Activated CD8-positive, alpha-beta memory T cell treated with anti-CD3 and anti-CD28 coated beads, Interleukin-2, amount 50 U/mL, for 1 hour (primary cell): ENCODE results near the gene NARF.

Experiments
- DNase-seq: peaks from one replicate; pipeline ENCODE4 v3.0.0-alpha.2; 2020; ENCODE audit errors: extremely low read depth

Gene NARF

GRCh38 chr17:82433560-82434215, 24.9 kb upstream of the NARF start:
- DNase-seq, result no peak

DNA sequence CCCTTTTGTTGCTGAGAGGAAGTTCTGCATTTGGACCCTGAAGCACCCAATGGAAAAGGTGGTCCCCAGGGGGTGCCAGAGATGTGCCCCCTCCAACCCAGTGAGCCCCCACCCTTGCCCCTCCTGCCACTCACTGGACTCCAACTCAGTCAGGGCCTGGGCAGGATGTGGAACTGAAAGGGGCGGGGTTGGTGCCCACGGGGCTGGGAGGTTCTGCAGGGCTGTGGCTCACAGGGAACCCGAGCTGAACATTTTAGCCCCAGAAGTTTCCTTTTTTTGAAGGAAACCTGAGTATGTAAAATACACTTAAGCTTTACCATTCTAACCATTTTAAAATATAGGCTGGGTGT, 24.4 kb upstream of the NARF start:
- no peak for DNase-seq

DNA sequence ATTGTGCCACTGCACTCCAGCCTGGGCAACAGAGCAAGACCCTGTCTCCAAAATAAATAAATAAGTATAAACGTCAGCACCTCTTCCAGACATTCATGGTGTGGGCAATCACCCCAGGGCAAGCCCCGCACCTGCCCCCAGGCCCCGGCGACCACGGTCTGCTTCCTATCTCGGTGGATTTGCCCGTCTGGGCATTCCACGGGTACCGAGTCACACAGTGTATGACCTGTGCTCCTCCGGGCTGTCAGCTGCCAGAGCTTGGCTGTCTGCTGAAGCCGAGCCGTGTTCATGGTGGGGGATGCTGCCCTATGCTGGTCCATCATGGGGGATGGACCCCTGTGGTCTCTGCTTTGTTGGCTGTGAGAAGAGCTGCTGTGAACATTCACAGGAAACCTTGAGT, 23.4 kb upstream of the NARF start:
- DNase-seq, result no peak

- DNase-seq, result no peak
Observed at GRCh38 chr17:82435601-82436583, 22.6 kb upstream of the NARF start.

GRCh38 chr17:82436601-82437324, 21.8 kb upstream of the NARF start:
- no peak for DNase-seq

DNA sequence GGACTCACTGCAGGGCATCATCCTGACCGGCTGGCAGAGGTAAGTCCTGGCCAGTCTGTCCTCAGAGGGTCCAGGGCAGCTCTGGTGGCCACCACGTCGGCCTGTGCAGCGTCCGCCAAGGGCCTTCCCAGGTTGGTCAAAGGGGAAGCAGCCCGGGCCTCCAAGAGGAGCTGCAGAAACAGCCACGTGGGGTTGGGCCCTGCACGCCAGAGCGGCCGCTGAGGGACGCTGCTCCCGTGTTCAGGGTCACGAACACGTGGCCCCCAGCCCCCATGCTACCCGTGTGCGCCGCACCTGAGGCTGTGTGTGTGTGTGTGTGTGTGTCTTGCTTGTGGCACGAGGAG, 21.2 kb upstream of the NARF start:
- no peak for DNase-seq

- no peak for DNase-seq
Observed at GRCh38 chr17:82438401-82439193, 19.9 kb upstream of the NARF start.

- no peak for DNase-seq
Observed at GRCh38 chr17:82439194-82439828, 19.2 kb upstream of the NARF start.

GRCh38 chr17:82439829-82440365, 18.6 kb upstream of the NARF start:
- no peak for DNase-seq

GRCh38 chr17:82440469-82440981, 18.0 kb upstream of the NARF start:
- DNase-seq, result no peak

GRCh38 chr17:82440991-82441627, 17.4 kb upstream of the NARF start:
- no peak for DNase-seq

DNA sequence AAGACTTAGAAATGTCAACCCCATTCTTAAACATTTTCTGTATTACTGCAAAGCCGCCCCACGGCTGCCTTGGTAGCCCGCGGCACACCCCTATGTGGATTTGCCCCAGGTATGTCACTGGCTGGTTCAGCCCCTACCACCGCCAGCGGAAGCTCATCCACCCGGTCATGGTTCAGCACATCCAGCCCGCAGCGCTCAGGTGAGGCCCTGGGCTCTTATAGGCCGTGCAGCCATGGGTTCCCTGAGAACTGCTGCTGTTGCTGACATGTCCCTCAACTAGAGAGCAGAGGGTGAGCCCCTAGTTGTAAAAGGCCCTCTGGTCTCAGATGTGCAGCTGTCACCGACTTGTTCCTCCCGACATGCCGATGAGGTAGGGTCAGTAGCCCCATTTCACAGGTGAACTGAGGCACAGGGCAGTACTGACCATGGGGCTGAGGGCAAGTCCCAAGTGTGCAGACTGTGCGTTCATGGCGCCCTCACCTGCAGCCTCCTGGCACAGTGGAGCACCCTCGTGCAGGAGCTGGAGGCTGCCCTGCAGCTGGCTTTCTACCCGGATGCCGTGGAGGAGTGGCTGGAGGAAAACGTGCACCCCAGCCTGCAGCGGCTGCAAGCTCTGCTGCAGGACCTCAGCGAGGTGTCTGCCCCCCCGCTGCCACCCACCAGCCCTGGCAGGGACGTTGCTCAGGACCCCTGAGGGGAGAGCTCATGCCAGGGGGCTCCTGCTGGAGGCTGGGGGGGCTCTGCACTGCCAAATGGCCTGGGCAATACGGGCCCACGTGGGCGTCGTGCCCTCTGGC, 16.7 kb upstream of the NARF start:
- no peak for DNase-seq

GRCh38 chr17:82442643-82443464, 15.7 kb upstream of the NARF start:
- no peak for DNase-seq

DNA sequence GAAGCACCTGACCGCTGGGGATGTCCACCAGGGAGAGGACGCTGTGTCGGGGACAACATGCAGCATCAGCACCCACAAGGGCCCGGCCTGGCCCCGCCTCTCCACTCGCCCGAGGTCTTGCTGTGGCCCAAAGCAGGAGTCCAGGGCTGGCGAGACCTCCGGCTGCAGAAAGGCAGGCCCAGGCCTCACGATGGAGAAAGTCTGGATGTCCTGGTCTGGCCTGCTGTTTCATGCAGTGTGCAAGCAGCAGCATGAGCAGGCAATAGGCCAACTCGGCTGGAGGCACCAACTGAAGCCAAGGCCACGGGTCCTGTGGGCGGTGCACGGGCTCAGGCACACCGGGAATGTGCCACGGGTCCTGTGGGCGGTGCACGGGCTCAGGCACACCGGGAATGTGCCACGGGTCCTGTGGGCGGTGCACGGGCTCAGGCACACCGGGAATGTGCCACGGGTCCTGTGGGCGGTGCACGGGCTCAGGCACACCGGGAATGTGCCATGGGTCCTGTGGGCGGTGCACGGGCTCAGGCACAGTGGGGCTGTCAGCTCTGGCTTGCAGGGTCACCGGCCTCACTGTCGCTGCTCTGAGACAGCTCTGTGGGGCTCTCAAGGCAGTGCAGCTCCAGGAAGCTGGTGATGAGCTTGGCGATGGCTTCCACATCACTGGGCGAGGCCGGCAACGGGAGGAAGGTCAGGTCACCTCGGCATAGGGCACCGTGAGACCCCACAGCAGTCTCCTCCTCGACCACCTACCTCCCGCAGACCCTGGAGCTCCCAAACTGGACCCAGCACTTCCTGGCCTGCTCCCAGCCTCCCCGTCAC, 14.9 kb upstream of the NARF start:
- no peak for DNase-seq

GRCh38 chr17:82444284-82444893, 14.2 kb upstream of the NARF start:
- DNase-seq, result no peak

DNA sequence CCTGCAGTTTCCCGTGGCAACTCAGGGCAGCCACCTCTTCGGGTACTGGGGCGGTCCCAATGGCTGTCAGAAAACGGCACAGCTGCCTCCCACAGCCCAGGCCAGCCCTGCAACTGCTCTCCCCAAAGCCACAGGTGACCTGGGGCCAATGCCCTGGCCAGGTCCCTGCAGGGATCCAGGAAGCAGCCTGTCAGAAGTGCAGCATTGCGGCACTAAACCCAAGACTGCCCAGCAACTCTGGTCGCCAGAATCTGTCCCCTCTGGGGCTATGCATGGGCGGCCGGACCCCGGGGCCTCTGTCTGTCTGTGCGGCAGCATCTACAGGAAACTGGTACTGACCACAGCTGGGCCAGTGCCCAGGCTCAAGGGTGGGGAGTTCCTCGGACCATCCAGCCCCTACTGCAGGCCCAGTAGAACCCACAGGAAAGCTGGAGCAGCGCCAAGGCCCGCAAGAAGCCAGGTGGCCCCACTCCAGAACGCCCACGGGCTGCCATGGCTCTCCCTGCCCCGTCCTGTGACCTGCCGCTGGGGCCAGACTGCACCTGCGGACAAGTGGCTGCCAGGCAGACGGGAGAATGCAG, 13.5 kb upstream of the NARF start:
- DNase-seq, result no peak

DNA sequence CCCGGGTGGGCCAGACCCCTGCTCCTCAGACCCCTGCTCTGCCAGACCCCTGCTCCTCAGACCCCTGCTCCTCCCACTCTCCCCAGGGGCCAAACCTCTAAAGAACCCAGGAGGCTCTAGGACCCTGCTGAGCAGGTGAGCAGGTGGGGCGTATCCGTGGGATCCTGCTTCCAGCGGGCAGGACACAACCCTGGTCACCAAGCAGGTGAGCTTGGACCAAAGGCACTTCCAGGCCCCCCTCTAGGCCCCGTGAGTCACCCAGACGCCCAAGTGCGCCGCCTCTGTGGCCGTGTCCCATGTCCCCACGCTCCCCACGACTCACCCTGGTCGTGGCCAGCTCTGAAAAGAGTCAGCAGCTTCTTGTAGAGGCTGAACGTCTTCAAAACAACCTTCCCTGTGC, 13.0 kb upstream of the NARF start:
- no peak for DNase-seq
